ENCODE results near the gene IL12RB1.

- TF ChIP-seq POLR2A (IDR thresholded peaks at IDR 0.05) (no peak), CTCF (IDR thresholded peaks at IDR 0.05) (no peak)
These were observed 41.3 kb downstream of the IL12RB1 start for GRCh38 chr19:18045307-18046050.
